Measurements from ENCODE around the gene CC2D1A.
"Not testable (repeated sequence)": the region's sequence is repeated elsewhere in the genome, so short reads cannot be mapped to it uniquely, and the experiment has no call there.

Gene CC2D1A

DNA sequence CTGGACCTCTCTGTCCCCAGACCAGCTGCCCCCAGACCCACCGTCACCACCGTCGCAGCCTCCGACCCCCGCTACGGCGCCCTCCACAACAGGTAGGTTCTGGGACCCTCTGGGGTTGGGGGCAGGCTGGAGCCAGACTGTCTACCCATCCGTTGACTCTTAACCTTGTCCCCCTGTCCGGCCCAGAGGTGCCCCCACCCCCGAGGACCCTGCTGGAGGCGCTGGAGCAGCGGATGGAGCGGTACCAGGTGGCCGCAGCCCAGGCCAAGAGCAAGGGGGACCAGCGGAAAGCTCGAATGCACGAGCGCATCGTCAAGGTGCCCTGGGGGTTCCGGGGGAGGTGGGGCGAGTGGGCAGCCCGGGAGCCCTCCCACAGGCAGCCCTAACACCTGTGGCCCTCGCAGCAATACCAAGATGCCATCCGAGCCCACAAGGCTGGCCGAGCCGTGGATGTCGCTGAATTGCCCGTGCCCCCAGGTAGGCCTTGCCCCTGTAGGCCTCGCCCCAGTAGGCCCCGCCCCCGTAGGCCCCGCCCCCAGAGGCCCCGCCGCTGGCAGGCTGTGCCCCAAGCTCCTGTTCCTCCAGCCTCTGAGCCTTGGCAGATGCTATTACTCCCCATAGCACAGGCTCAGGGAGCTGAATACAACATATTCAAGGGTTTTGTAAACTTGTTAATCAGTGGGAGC lies 12.9 kb downstream of the CC2D1A start:
- no peak for DNase-seq
- no peaks in the 10 kb centered on the region for H3F3A ChIP-seq (ENCODE audit: insufficient read depth, low read length)
- no peaks in the 10 kb centered on the region for H3K79me2 ChIP-seq (ENCODE audit: low read length)
- H3K4me3 ChIP-seq (ENCODE audit: low read length): no peak overlapping the region
- no peak for TF ChIP-seq EZH2phosphoT487 (IDR thresholded peaks at IDR 0.05; ENCODE audit: low read length)
- TF ChIP-seq, protein P1, sequence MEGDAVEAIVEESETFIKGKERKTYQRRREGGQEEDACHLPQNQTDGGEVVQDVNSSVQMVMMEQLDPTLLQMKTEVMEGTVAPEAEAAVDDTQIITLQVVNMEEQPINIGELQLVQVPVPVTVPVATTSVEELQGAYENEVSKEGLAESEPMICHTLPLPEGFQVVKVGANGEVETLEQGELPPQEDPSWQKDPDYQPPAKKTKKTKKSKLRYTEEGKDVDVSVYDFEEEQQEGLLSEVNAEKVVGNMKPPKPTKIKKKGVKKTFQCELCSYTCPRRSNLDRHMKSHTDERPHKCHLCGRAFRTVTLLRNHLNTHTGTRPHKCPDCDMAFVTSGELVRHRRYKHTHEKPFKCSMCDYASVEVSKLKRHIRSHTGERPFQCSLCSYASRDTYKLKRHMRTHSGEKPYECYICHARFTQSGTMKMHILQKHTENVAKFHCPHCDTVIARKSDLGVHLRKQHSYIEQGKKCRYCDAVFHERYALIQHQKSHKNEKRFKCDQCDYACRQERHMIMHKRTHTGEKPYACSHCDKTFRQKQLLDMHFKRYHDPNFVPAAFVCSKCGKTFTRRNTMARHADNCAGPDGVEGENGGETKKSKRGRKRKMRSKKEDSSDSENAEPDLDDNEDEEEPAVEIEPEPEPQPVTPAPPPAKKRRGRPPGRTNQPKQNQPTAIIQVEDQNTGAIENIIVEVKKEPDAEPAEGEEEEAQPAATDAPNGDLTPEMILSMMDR (IDR thresholded peaks at IDR 0.05; ENCODE audit: low read length): no peak
- no peak for TF ChIP-seq EZH2 (optimal IDR thresholded peaks at IDR 0.05; ENCODE audit: low read depth, low read length)
- no peaks in the 10 kb centered on the region for H3K9me2 ChIP-seq (replicated peaks; ENCODE audit: insufficient read depth, low read length)
- H2AFZ ChIP-seq (ENCODE audit: low read length): no peak overlapping the region
- no peak overlapping the region for H3K9ac ChIP-seq (ENCODE audit: low read length)
- no peak overlapping the region for H3K27ac ChIP-seq (ENCODE audit: low read length)
- H3K9me3 ChIP-seq (replicated peaks; ENCODE audit: insufficient read depth, low read length): no peaks in the 10 kb centered on the region
- H3K4me2 ChIP-seq (ENCODE audit: low read depth, low read length): no peak overlapping the region
- H3K4me1 ChIP-seq (ENCODE audit: low read length): no peaks in the 10 kb centered on the region
- H3K27me3 ChIP-seq (replicated peaks; ENCODE audit: insufficient read depth, low read length): no peaks in the 10 kb centered on the region
- H3K36me3 ChIP-seq (replicated peaks; ENCODE audit: insufficient read depth, low read length): 0 out of 2 replicates have a peak, but pooled peaks cover 2% of the 10 kb centered on the region
- no peaks in the 10 kb centered on the region for H4K20me1 ChIP-seq (ENCODE audit: insufficient read depth, low read length)

GRCh38 chr19:13920524-13920923 lies 14.5 kb downstream of the CC2D1A start:
- Histone ChIP-seq H3K4me2 (ENCODE audit: low read depth, low read length) (no peak overlapping the region), H3K36me3 (replicated peaks; ENCODE audit: insufficient read depth, low read length) (0 out of 2 replicates have a peak, but pooled peaks cover 2% of the 10 kb centered on the region), H3K79me2 (ENCODE audit: low read length) (no peaks in the 10 kb centered on the region), H3F3A (ENCODE audit: insufficient read depth, low read length) (no peaks in the 10 kb centered on the region), H3K9ac (ENCODE audit: low read length) (no peak overlapping the region), H3K9me3 (replicated peaks; ENCODE audit: insufficient read depth, low read length) (no peaks in the 10 kb centered on the region), H3K27ac (ENCODE audit: low read length) (no peak overlapping the region), H2AFZ (ENCODE audit: low read length) (no peak overlapping the region), H4K20me1 (ENCODE audit: insufficient read depth, low read length) (no peaks in the 10 kb centered on the region), H3K4me3 (ENCODE audit: low read length) (no peak overlapping the region), H3K4me1 (ENCODE audit: low read length) (no peaks in the 10 kb centered on the region), H3K9me2 (replicated peaks; ENCODE audit: insufficient read depth, low read length) (no peaks in the 10 kb centered on the region), H3K27me3 (replicated peaks; ENCODE audit: insufficient read depth, low read length) (no peaks in the 10 kb centered on the region)
- TF ChIP-seq EZH2 (optimal IDR thresholded peaks at IDR 0.05; ENCODE audit: low read depth, low read length) (no peak), EZH2phosphoT487 (IDR thresholded peaks at IDR 0.05; ENCODE audit: low read length) (no peak)
- TF ChIP-seq, protein P1 (IDR thresholded peaks at IDR 0.05; ENCODE audit: low read length): no peak
- no peak for DNase-seq

DNA sequence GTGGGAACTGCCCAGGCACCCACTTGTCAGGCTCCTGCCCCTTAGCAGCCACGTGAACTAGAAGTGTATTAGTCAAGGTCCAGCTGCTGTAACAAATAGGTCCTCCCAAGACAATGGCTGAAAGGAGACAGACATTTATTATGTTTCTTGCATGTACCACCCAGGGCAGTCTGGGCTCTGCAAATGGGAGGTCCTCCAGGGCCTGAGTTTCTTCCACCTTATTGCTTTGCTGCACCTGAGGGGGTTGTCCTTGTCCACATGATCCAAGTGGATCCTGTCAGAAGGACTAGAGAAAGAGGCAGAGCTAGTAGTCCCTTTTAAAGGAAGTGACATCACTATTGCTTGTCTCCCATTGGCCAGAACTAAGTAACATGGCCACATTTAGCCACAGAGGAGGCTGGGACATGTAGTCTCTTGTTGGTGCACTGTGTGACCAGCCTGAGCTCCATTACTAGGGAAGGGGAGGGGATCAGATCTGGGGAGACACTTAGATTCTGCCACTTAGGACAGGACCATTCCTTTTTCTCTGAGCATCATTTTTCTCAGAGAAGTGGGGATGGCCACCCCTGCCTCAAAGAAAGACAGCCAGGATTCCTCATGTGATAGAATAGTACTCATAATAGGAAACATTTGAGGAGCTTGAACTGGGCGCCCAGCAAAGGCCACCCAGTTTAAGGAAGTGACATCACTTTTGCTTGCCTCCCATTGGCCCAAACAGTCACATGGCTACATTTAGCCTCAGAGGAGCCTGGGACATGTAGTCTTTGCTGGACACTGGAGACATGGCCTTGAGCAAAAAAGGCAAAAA lies 15.1 kb downstream of the CC2D1A start:
- no peaks in the 10 kb centered on the region for H3K27me3 ChIP-seq (replicated peaks; ENCODE audit: insufficient read depth, low read length)
- no peaks in the 10 kb centered on the region for H3F3A ChIP-seq (ENCODE audit: insufficient read depth, low read length)
- H3K4me2 ChIP-seq (ENCODE audit: low read depth, low read length): no peak overlapping the region
- H3K27ac ChIP-seq (ENCODE audit: low read length): no peak overlapping the region
- DNase-seq: peak; percentile 40
- H2AFZ ChIP-seq (ENCODE audit: low read length): no peak overlapping the region
- no peaks in the 10 kb centered on the region for H3K9me2 ChIP-seq (replicated peaks; ENCODE audit: insufficient read depth, low read length)
- TF ChIP-seq EZH2 (optimal IDR thresholded peaks at IDR 0.05; ENCODE audit: low read depth, low read length) (no peak), EZH2phosphoT487 (IDR thresholded peaks at IDR 0.05; ENCODE audit: low read length) (no peak)
- TF ChIP-seq, protein P1 (IDR thresholded peaks at IDR 0.05; ENCODE audit: low read length): no peak
- no peaks in the 10 kb centered on the region for H3K9me3 ChIP-seq (replicated peaks; ENCODE audit: insufficient read depth, low read length)
- no peak overlapping the region for H3K4me3 ChIP-seq (ENCODE audit: low read length)
- 0 out of 2 replicates have a peak, but pooled peaks cover 2% of the 10 kb centered on the region for H3K36me3 ChIP-seq (replicated peaks; ENCODE audit: insufficient read depth, low read length)
- H3K9ac ChIP-seq (ENCODE audit: low read length): no peak overlapping the region
- H3K4me1 ChIP-seq (ENCODE audit: low read length): no peaks in the 10 kb centered on the region
- H4K20me1 ChIP-seq (ENCODE audit: insufficient read depth, low read length): no peaks in the 10 kb centered on the region
- H3K79me2 ChIP-seq (ENCODE audit: low read length): no peaks in the 10 kb centered on the region

- not testable (repeated sequence) for H3K9me3 ChIP-seq (replicated peaks; ENCODE audit: insufficient read depth, low read length); H3K4me2 ChIP-seq (ENCODE audit: low read depth, low read length); H3K27ac ChIP-seq (ENCODE audit: low read length); H3K9ac ChIP-seq (ENCODE audit: low read length); H3K4me3 ChIP-seq (ENCODE audit: low read length); H3K27me3 ChIP-seq (replicated peaks; ENCODE audit: insufficient read depth, low read length); H3K9me2 ChIP-seq (replicated peaks; ENCODE audit: insufficient read depth, low read length); H3F3A ChIP-seq (ENCODE audit: insufficient read depth, low read length); H4K20me1 ChIP-seq (ENCODE audit: insufficient read depth, low read length); H2AFZ ChIP-seq (ENCODE audit: low read length); H3K4me1 ChIP-seq (ENCODE audit: low read length); H3K79me2 ChIP-seq (ENCODE audit: low read length); H3K36me3 ChIP-seq (replicated peaks; ENCODE audit: insufficient read depth, low read length); DNase-seq
Observed at GRCh38 chr19:13922118-13922517, 16.1 kb downstream of the CC2D1A start.

Measured in MM.1S (cell line).